Stimulated activated CD8-positive, alpha-beta memory T cell treated with anti-CD3 and anti-CD28 coated beads, Interleukin-15, amount 100 ng/mL, for 4 hours (primary cell): ENCODE data around the gene ACADSB.

Experiments
- DNase-seq, 2 donors: peaks; one replicate each; pipeline ENCODE4 v3.0.0-alpha.2; 2020; ENCODE audit warnings: low read depth in 2 of 2

The ACADSB gene

DNA sequence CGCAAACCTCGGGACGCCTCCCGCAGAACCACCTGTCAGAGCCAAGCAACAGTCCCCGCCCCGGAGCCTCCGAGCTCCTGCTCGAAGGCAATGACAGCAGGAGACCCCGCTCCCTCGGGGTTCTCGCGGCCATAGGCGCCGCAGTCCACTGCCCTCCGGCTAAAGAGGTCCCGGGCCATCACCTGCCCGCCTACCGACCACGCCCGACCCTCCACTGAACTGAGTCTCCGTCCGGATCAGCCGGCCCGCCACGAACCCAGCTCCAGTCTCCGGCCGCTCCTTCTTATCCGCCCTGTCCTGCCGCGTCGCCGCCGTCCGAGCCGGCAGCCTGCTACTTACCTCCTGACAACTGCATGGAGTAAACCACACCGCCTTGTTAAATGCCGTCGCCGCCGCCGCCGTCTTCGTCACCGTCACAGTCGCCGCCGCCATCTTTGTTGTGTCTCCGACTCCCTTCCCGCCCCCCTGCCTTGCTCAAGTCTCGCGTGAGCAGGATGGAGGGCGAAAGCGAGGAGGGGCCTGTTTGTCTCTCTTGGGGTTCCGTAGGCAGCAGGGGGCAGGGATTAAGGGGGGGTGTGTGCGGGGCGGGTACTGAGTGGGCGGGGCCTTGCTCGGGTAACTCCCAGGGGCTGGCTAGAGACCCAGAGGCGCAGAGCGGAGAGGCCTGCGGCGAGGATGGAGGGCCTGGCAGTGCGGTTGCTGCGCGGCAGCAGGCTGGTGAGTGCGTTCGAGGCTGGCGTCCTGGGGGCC is at the start of gene ACADSB, which contains the start of gene IKZF5:
Gene ACADSB, plus strand, starts transcription at position 652 of the 750 bp plus-strand sequence. Its CDS starts 24 bp downstream, at position 676.
Gene IKZF5, minus strand, starts transcription at position 441 of the 750 bp plus-strand sequence. CDS start 10,170 bp downstream, outside the sequence.
- peak; percentile 90 to 95 for DNase-seq

DNA sequence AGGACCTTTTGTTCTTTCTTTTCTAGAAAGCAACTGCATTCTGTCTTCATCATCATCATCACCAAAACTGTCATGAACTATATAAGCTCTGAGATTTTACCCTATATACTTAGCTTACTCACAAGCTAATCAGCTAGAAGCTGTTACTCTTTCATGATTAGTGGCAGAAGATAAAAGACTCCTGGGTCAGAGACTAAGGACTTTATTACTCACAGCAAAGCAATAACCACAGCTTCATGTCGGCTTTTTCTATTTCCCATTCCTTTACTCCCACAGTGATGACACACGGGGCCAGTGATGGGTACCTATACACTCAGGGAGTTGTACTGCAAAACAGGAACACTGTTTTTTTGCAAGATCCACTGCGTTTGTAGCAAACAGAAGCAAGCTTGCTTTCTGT is 46.4 kb upstream of the ACADSB start:
- DNase-seq, result no peak

DNA sequence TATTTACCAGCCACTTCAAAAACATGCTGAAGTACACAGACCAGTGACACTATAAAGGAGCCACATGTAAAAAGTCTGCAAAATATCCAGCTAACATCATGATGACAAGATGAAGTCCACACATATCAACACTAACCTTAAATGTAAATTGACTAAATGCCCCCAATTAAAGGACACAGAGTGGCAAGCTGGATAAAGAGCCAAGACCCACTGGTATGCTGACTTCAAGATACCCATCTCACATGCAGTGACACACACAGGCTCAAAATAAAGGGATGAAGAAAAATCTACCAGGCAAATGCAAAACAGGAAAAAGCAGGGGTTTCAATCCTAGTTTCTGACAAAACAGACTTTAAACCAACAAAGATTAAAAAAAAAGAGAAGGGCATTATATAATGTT is 41.9 kb upstream of the ACADSB start:
- DNase-seq, result no peak

DNA sequence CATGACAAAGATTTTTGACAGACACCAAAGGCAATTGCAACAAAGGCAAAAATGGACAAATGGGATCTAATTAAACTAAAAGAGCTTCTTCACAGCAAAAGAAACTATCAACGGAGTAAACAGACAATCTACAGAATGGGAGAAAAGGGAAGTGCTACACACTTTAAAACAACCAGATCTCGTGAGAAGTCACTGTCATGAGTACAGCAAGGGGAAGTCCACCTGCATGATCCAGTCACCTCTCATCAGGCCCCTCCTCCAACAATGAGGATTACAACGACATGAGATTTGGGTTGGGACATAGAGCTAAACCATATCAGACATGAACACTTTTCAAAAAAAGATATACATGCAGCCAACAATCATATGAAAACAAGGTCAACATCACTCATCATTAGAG is 40.1 kb upstream of the ACADSB start:
- no peak for DNase-seq

DNA sequence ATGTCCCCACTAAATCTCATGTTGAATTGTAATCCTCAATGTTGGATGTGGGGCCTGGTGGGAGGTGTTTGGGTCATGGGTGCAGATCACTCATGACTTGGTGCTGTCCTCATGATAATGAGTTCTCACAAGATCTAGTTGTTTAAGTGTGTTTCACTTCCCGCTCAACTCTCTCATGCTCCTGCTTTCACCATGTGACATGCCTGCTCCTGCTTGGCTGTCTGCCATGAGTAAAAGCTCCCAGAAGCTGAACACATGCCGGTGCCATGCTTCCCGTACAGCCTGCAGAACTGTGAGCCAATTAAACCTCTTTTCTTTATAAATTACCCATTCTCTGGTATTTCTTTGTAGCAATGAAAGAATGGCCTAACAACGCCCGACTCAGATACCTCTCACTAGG is 34.8 kb upstream of the ACADSB start:
- DNase-seq, result no peak

DNA sequence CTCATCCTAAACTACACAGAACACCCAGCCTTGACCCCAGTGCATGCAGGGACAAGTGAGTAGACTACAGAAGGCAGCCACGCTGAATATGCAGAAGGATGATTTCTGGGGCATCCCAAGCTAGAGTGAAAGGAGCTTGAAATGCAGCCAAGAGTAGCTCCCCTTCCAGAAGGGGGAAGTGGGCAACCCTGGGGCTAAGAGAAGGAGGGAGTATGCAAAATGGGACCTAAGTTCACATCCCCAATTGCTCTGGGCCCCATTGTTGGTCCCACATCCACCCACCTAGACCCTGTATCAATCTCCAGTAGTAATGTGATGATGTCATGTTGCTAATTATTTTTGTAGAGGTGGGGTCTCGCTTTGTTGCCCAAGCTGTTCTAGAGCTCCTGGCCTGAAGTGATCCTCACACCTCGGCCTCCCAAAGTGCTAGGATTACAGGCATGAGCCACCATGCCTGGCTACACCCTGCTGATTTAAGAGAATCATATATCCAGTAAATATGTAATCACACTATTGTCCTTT is 34.2 kb upstream of the ACADSB start:
- no peak for DNase-seq

DNA sequence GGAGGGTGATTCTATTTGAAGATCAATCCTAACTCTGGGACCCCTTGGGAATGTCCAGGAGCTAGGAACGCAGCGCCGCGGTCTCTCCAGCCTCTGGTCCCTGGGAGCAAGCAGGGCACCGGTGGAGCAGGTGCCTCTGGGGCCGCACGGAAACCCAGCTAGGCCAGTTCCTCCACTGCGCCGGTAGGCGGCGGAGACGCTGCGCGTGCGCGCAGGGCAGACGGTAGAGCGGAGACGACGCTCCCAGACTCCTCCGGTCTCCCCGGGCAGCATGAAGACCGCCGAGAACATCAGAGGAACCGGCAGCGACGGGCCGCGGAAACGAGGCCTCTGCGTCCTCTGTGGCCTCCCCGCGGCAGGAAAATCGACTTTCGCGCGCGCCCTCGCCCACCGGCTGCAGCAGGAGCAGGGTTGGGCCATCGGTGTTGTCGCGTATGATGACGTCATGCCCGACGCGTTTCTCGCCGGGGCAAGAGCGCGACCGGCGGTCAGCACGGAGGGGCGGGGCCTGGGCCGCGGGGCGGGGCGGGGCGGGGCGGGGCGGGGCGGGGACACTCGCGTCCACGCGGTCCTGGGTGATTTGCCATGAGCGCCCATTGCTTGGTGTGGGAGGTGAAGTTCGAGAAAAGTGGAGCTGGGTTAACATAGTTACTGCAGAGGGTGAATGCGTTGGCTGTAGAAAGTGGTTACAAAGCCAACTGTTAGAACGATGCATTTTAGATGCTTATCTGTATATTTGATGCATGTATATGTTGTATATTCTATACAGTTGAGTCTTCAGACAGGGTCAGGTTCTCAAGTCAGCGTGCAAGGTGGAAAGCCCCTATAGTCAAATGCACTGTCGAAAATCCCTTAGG is 28.4 kb upstream of the ACADSB start, which contains the start of gene PSTK:
Gene PSTK, plus strand, starts transcription at position 193 of the 857 bp plus-strand sequence. Its CDS starts 79 bp downstream, at position 272.
- peak; percentile 76 for DNase-seq

DNA sequence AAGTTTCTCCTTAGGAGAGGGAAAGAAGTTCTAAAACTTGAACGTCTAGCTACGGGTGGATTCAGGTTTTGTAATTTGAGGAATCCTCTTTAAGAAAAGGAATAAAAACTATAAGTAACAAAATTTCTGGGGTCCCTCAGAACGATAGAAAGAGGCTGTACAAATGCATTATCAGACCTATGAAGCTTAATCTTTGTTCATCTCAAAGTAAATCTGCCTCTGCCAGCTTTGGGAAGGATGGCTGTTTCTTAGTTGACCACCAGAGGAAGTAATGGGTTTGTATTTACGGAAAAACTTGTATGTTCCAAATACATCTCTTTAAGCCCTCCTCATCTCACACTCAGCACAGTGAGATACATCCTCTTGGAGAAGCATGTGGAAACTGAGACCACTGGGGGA is 27.7 kb upstream of the ACADSB start:
- DNase-seq, result no peak

DNA sequence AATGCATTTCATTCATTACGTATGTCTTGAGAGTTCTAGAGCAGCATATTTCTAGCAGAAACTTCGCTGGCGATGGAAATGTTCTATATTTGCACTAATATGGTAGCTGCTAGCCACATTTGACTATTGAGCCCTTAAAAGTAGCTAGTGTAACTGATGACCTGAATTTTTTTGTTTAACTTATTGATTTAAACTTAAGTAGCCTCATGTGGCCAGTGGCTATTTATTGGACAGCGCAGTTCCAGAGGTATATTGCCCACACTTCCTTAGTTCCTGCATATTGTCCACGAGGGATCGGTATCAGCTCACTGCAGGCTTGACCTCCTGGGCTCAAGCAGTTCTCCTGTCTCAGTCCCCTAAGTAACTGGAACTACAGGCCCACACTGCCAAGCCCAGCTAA is 24.9 kb upstream of the ACADSB start:
- DNase-seq, result no peak

DNA sequence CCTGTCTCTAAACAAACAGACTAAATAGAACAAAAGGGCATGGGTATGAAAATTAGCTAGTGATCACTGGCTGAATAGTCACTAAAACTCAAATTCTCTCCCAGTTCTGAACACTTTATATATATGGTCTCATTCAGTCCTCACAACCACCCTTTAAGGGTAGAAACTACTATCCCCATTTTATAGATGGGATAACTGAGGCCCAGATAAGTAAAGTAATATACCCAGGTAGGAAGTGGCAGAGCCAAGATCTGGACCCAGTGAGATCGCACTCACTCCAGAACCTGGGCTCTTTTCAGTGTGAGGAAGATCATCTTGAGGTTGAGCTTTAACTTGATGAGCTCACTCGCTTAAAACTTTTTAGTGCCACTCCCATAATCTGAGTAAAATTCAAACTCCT is 24.1 kb upstream of the ACADSB start:
- DNase-seq, result no peak

DNA sequence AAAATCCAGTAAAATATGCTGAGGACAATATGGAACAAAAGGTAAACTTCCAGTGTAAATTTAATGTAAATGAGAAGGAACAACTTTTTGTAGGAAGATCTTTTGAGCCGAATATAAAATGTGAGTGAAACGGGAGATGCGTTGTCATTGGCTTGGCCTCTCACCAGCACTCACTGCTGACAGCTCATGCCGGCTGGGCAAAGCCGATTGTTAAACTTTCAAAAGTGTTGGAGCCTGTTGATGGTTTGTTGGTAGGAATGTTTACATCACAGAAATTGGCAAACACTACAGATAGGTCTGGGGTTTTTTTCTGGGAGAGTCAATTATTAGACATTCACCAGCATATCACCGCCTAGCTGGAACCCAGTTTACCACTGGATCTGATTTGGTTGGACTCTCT is 22.5 kb upstream of the ACADSB start:
- no peak for DNase-seq

DNA sequence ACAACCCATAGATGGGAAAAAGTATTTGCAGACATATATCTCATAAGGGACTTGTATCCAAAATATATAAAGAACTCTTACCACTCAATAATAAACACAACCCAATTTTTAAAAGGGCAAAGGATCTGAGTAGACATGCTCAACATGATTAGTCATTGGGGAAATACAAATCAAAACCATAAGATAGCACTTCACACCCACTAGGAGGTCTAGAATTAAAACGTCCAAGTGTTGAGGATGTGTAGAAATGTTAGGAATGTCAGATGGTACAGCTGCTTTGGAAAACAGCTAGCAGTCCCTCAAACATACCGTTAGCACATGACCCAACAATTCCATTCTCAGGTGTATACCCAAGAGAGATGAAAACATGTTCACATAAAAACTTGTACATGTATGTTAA is 20.3 kb upstream of the ACADSB start:
- no peak for DNase-seq

DNA sequence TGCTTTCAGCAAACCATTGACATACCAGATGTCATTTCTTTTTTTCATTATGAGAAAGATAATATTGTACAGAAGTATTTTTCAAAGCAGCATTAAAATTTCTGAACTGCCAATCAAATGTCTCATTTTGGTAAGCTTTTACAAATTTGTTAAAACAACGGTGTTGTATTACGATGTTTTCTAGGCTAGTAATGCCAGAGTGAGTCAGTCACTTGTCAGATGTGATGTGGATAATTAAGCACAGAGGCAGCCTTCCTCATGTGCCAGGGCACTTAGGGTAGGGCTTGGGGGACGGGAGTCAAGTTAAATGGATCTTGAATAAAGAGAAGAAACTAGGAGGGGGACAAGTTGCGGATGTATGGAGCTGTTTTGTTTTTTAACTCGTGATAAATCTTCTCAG is 18.5 kb upstream of the ACADSB start:
- no peak for DNase-seq

DNA sequence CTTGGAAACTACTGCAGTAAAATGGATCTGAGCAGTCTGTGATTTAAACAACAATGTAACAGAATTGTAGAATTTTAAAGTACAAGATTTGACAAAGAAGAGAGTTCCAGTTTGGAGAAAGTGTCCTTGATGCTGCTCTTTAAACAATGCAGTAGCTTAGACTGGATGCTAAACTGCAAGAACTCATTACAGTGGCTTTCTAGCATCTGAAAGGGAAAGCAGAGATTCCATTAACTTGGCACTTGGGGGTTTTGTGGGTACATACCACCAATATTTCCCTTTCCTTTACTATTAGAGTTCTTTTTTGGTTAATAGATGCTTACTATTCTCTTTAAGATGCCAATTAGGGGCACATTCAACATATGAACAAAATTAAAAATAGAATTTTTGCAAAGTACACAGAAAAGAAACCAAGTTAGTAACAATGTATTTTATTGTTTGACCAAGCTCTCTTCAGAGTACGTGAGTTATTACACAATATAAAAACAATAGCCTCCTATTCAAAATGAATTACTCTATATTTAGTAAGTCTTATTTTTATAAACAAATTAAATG is 16.7 kb upstream of the ACADSB start:
- no peak for DNase-seq

DNA sequence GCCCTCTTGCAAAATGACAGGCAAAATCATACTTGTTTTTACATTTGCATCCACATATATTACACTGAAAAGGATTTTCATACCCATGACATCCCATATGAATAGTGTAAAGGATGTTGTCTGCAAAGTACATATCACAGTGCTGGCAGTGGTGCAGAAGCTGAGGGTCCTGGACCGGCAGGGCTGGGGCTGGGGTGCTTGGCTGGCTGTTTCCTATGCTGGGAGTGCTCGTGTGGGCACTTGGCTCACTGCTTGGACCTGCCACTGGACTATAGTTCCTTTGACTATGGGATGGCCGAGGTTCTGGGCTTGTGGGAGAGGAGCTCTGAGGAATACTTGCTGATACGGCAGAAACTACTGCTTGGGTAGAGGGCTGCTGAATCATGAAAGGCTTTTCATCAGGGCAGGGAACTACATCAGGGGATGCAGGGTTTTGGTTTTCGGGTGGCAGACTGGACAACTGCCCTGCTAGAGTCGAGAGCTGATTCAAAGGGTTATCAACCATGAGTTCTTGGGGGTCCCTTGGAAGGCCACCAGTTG is 14.9 kb upstream of the ACADSB start:
- DNase-seq, result no peak

DNA sequence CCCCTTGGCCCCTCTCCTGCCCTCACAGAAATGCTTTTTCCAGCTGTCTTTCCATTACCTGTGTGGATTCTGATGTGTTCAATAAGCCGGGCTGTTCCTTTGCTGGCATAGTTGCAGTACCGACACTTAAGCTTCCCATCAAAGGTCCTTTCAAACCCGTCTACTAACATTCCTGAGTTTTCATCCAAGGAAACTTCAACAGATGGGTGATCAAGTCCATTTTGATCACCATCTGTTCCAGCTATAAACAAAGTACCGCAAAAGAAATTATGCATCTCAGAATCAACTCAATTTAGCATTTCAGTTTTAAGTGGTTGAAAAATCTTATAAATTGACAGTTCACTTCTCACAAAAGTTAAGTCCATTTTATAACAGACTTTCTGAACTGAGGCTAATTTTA is 12.9 kb upstream of the ACADSB start:
- no peak for DNase-seq

DNA sequence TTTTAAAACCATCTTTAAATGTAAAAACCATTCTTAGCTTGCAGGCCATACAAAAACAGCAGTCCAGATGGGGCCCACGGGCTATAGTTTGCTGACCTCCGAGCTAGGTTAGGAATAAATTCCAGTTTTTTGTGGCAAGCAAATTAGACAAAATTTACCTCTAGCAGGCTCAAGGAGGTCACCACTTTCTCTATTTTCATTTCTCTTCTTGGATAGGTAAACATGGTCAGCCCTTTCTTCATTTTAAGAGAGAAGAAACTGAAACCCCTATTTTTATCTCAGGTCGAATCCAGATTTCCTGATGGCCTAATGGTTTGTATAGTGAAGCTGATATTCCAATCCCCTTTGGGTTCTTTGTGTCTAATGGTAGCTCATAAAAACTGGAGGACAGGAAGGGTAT is 10.9 kb upstream of the ACADSB start:
- DNase-seq, result no peak

DNA sequence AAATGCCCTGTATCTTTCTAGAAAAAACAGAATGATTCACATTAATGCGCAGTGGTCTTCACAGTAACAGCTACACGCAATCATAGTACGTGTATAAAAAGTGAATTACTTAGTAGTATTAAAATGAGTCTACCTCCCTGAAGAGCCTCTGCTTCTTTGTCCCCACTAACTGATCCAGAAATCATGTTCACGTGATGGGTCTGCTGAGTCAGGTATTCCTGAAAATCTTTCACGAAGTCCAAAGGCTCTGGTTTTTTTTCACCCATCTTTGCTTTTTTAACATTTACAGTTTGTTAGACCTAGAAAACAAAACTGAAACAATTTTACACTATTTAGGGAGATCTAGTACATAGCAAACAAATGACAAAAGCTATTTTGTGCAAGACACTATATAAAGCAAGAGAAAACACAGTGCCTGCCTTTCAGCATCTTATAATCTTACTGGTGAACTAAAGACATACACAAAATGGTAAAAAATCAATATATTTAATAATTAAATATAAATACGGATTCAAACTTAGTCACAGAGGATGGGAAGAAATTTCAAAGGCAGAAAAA is 10.4 kb upstream of the ACADSB start:
- DNase-seq, result no peak

DNA sequence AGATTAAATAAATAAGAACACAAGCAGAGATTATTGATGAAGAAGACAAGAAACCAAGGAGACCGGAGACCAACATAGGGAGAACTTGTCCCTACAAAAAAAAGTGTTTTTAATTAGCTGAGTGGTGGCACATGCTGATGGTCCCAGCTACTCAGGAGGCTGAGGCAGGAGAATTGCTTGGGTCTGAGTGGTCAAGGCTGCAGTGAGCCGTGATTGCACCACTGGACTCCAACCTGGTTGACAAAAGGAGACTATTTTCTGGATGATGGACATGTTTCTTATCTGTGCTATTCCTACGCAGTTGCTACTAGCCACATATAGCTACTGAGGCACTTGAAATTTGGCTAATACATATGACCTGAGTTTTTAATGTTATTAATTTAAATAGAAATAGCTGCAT is 9.9 kb upstream of the ACADSB start:
- DNase-seq, result no peak

DNA sequence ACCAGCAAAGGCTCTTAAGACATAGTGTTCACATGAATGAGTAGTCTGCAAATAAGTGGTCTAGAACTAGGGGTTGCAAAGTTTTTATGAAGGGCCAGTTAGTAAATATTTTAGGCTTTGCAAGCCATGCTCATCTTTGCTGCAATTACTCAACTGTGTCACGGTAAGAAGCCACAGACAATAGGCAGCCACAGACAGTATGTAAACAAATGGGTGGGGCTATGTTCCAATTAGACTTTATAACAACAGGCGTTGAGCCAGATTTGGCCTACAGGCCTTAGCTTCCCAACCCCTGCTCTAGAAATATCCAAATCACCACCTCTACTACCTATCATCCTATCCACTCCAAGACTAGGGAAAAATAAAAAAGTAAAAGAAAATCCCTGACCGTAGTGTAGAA is 9.5 kb upstream of the ACADSB start:
- DNase-seq, result no peak

DNA sequence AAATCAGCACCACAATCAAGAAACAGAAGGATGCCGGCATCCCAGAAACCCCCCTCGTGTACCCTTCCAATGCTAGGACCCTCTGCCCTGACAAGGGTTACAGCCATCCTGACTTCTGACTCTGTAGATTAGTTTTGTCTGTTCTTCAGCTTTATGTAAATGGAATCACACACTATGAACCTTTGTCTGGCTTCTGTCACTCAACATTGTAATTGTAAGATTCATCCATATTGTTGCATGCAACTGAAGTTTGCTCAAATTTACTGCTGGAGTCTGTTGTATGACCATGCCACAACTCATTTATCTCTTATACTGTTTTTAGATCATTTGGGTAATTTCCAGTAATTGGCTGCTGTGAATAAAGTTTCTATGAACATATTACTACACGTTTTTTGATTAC is 8.7 kb upstream of the ACADSB start:
- no peak for DNase-seq

DNA sequence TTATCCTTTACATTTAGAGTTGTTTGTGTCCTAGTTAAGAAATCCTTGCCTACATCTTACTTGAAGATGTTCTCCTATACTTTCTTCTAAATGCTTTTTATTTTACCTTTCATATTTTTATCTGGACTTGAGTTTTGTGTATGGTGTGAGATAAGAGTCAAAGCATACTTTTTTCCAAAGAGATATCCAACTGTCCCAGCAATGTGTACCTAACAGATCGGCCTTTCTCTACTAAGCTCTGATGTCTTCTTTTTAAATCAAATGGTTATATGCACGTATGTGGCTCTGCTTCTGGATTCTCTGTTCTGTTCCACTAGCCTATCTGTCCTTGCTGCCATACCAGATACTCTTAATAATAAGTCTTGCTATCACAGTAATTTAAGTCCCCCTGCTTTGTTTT is 7.4 kb upstream of the ACADSB start:
- no peak for DNase-seq
